ENCODE data around the gene LARP4B. TPM values are rescaled to one million over a fixed set of nuclear protein-coding genes. Genes with fewer than 3 reads are reported as not detected.

Gene LARP4B
- total RNA-seq, 1 donor from 2014 or later: 58.4 TPM

GRCh38 chr10:803041-803741 lies 128.3 kb downstream of the LARP4B start:
- no peak for DNase-seq (ENCODE audit: low read depth)
- H3K4me3 ChIP-seq (ENCODE audit: low read depth, low read length): no peak overlapping the region
- TF ChIP-seq CTCF (conservative IDR thresholded peaks at IDR 0.05; ENCODE audit: low read depth, low read length): no peak

DNA sequence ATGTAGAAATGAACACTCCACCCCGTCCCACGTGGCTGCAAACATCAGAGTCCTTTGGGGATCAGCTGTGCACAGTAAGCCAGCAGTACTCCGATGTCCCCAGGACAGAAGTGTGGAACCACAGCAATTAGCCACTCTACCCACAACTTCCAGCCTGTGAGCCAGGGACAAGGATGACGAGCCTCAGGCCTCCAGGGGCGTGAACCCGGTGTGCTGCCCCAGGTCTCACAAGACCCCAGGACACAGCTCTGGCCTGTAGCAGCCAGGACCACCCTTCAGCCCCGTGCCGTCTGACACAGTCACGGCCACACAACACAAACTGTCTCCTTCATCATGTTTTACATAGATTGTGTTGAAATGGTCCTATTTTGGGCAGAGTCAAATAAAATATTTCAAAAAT lies 129.0 kb downstream of the LARP4B start:
- no peak overlapping the region for H3K4me3 ChIP-seq (ENCODE audit: low read depth, low read length)
- DNase-seq (ENCODE audit: low read depth): no peak
- no peak for TF ChIP-seq CTCF (conservative IDR thresholded peaks at IDR 0.05; ENCODE audit: low read depth, low read length)

- TF ChIP-seq CTCF (conservative IDR thresholded peaks at IDR 0.05; ENCODE audit: low read depth, low read length): no peak
- H3K4me3 ChIP-seq (ENCODE audit: low read depth, low read length): no peak overlapping the region
- DNase-seq (ENCODE audit: low read depth): no peak
These were observed 134.3 kb downstream of the LARP4B start for GRCh38 chr10:797179-797578.

DNA sequence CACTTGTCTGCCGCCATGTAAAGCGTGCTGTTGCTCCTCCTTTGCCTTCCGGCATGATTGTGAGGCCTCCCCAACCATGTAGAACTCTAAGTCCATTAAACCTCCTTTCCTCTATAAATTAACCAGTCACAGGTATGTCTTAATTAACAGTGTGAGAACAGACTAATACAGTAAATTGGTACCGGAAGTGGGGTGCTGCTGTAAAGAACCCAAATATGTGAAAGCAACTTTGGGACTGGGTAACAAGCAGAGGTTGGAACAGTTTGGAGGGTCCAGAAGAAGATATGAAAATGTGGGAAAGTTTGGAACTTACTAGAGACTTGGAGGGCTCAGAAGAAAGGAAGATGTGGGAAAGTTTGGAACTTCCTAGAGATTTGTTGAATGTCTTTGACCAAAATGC lies 135.3 kb downstream of the LARP4B start:
- no peak overlapping the region for H3K4me3 ChIP-seq (ENCODE audit: low read depth, low read length)
- TF ChIP-seq CTCF (conservative IDR thresholded peaks at IDR 0.05; ENCODE audit: low read depth, low read length): no peak
- DNase-seq (ENCODE audit: low read depth): no peak

DNA sequence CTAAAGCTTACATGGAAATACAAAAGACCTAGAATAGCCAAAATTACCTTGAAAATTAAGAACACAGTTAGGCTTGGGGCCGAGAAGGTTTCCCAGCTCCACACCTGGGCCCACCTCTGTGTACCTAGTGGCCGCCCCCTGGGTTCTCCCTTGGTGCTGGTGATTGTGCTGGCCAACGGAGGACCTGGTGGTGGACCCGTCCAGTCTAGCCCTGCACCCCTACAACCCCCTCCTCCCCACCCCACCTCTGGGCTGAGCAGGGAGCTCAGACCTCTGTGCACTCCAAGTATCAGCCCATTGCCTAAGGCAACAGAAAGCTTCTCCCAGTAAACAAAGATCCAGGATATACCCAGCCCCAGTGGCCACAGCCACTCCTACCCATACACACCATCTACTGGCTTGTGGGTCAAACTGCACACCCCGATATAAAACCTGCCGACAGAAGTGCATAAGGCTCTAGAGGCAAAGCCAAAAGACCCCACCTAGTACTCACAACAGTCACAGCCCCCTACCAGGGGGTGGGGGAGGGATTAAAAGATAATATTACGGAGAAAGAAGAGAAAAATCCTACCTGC lies 137.0 kb downstream of the LARP4B start:
- no peak for DNase-seq (ENCODE audit: low read depth)
- no peak overlapping the region for H3K4me3 ChIP-seq (ENCODE audit: low read depth, low read length)
- peak; percentile 66 for TF ChIP-seq CTCF (conservative IDR thresholded peaks at IDR 0.05; ENCODE audit: low read depth, low read length)

- no peak for TF ChIP-seq CTCF (conservative IDR thresholded peaks at IDR 0.05; ENCODE audit: low read depth, low read length)
- DNase-seq (ENCODE audit: low read depth): no peak
- H3K4me3 ChIP-seq (ENCODE audit: low read depth, low read length): no peak overlapping the region
These were observed 138.8 kb downstream of the LARP4B start for GRCh38 chr10:792792-793100.
